WTC11 (cell line): Measurements from ENCODE around the gene CASKIN2.

Source experiments
- CBFB ChIP-seq: sonication (generic); formaldehyde crosslinking; IDR thresholded peaks from 2 replicates; pipeline ENCODE4 v1.8.1; 2022; ENCODE audit warnings: mild to moderate bottlenecking, low read depth, missing genetic modification reagents
- CDX4 ChIP-seq: fragments of 250-450 bp; sonication (Bioruptor Pico); IDR thresholded peaks from 2 replicates; pipeline ENCODE4 v1.9.0; 2021; ENCODE audit warnings: moderate library complexity, mild to moderate bottlenecking, inconsistent platforms, borderline replicate concordance
- CREB1 ChIP-seq: sonication (generic); formaldehyde crosslinking; IDR thresholded peaks from 2 replicates; pipeline ENCODE4 v1.8.0; 2023; ENCODE audit warnings: mild to moderate bottlenecking, missing genetic modification reagents

GRCh38 chr17:75493476-75494129 is 21.7 kb downstream of the CASKIN2 start:
- TF ChIP-seq CREB1 (no peak), CDX4 (CRISPR knock-in tag) (no peak), CBFB (CRISPR knock-in tag) (no peak)
